Activated T-helper 1 cell treated with anti-CD3 and anti-CD28 coated beads, Interleukin-12 subunit alpha, Interleukin-12 subunit beta, Interleukin-2, Interleukin-4 antibody, amounts not matched to agents 30 ng/mL and 10 ng/mL and 1 ng/mL, durations not matched to agents 14 hours and 24 hours and 36 hours (primary cell): Measurements from ENCODE around the gene MED12L. TPM values are rescaled to one million over a fixed set of nuclear protein-coding genes. Genes with fewer than 3 reads are reported as not detected.

Source experiments
- DNase-seq: peaks from one replicate; pipeline ENCODE4 v3.0.0; 2021; ENCODE audit warnings: low spot score
- H3K27ac Mint-ChIP-seq: one replicate; pipeline ENCODE4 v1.8.0; 2021; ENCODE audit warnings: mild to moderate bottlenecking, mixed read lengths
- H3K27me3 Mint-ChIP-seq: one replicate; pipeline ENCODE4 v1.8.0; 2022; ENCODE audit warnings: mild to moderate bottlenecking, moderate library complexity, mixed read lengths; ENCODE audit not compliant: insufficient read depth
- H3K36me3 Mint-ChIP-seq: one replicate; pipeline ENCODE4 v1.8.0; 2021; ENCODE audit warnings: low read depth, mixed read lengths
- H3K4me1 Mint-ChIP-seq: one replicate; pipeline ENCODE4 v1.8.0; 2021; ENCODE audit warnings: low read depth, mixed read lengths
- H3K4me3 Mint-ChIP-seq: one replicate; pipeline ENCODE4 v1.8.0; 2021; ENCODE audit warnings: mild to moderate bottlenecking, moderate library complexity, mixed read lengths
- H3K9me3 Mint-ChIP-seq: one replicate; pipeline ENCODE4 v1.8.0; 2021; ENCODE audit warnings: mixed read lengths
- intact Hi-C: fragments of 100-400 bp; cut with micrococcal nuclease; formaldehyde crosslinking; loops from one replicate; pipeline ENCODE4 v1.15.1; 2024
- total RNA-seq: library from RNA; stranded (reverse); gene quantifications from 2 replicates; pipeline ENCODE4 v1.2.3, GENCODE V29; 2022

The MED12L gene
- total RNA-seq, 1 donor from 2014 or later, result 5.1 TPM

GRCh38 chr3:151133175-151133574 lies 47.7 kb downstream of the MED12L start:
- Mint-ChIP-seq H3K4me1 (peaks cover 26% of the 10 kb centered on the region), H3K4me3 (no peak overlapping the region), H3K36me3 (no peaks in the 10 kb centered on the region), H3K27me3 (peaks cover 4% of the 10 kb centered on the region), H3K27ac (no peak overlapping the region), H3K9me3 (no peaks in the 10 kb centered on the region)
- intact Hi-C loops, result no loop called here
- DNase-seq, result no peak

DNA sequence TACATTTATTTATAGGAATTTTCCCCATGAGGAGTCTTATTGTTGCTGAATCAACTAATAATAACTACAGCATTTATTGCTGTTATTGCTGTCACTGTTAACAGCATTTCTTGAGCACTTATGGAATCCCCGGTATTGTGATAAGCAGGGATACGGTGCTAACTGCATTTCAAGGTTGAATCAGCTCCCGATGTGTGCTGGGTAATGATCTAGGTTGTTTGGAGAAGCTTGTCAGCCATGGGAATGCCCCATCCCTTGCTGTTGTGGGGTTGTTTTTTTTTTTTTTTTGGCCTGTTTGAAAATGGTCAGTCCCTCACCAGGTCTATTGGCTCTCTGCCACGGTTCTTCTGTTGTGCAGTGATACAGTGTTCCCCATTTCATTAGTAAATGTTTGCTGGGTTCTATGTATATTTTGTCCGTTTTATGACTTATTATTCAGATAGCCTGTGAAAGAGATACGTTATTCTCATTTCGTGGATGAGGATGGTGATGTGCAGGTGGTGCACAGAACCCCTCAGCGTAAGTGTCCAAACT lies 48.5 kb downstream of the MED12L start:
- no peak for DNase-seq
- Mint-ChIP-seq H3K27me3 (peaks cover 4% of the 10 kb centered on the region), H3K4me3 (no peak overlapping the region), H3K27ac (no peak overlapping the region), H3K36me3 (peaks cover 2% of the 10 kb centered on the region), H3K4me1 (peaks cover 26% of the 10 kb centered on the region), H3K9me3 (peaks cover 2% of the 10 kb centered on the region)
- intact Hi-C loops, result no loop called here

GRCh38 chr3:151135541-151136337 lies 50.3 kb downstream of the MED12L start:
- intact Hi-C loops, result loop anchor here (1.0 kb wide), 1 partner anchor 50 kb away; the partner anchor contains the start of gene MED12L
- H3K27me3 Mint-ChIP-seq, result peaks cover 6% of the 10 kb centered on the region
- H3K9me3 Mint-ChIP-seq, result peaks cover 2% of the 10 kb centered on the region
- peak; percentile 20 for DNase-seq
- H3K4me3 Mint-ChIP-seq, result peak overlapping the region; percentile 10
- H3K4me1 Mint-ChIP-seq, result peaks cover 26% of the 10 kb centered on the region
- H3K36me3 Mint-ChIP-seq, result peaks cover 2% of the 10 kb centered on the region
- peak overlapping the region; percentile 72 for H3K27ac Mint-ChIP-seq

DNA sequence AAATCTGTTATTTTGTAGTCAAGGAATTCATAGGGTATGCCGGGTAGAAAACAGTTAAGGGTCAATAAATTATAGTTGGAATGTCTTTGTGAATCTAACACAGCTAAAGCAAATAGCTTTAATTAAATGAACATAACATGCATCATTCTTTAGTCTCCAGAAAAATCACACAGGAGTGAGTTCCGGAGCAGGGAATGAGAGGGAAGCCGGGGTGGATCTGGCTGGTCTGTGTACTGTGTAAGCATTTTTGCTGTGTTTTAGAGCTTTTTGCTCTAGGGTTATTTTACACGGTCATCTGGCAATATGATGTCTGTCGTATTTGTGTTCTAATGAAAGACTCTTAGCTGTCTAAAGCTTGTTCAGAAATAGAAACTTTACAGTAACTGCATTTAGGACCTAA lies 57.5 kb downstream of the MED12L start:
- Mint-ChIP-seq H3K27me3 (peaks cover 20% of the 10 kb centered on the region), H3K9me3 (peaks cover 2% of the 10 kb centered on the region), H3K27ac (no peak overlapping the region), H3K4me1 (no peaks in the 10 kb centered on the region), H3K36me3 (peaks cover 2% of the 10 kb centered on the region), H3K4me3 (no peak overlapping the region)
- intact Hi-C loops, result no loop called here
- no peak for DNase-seq

GRCh38 chr3:151144016-151144415 lies 58.6 kb downstream of the MED12L start:
- H3K4me1 Mint-ChIP-seq, result no peaks in the 10 kb centered on the region
- intact Hi-C loops, result no loop called here
- H3K27ac Mint-ChIP-seq, result no peak overlapping the region

GRCh38 chr3:151144760-151145159 lies 59.3 kb downstream of the MED12L start:
- no peaks in the 10 kb centered on the region for H3K36me3 Mint-ChIP-seq
- H3K27me3 Mint-ChIP-seq, result peaks cover 14% of the 10 kb centered on the region
- H3K27ac Mint-ChIP-seq, result no peak overlapping the region
- intact Hi-C loops, result loop anchor here (5.0 kb wide), 1 partner anchor 597 kb away; the partner anchor contains the start of genes EIF2A and SERP1
- H3K9me3 Mint-ChIP-seq, result no peaks in the 10 kb centered on the region
- DNase-seq, result no peak
- no peak overlapping the region for H3K4me3 Mint-ChIP-seq
- no peaks in the 10 kb centered on the region for H3K4me1 Mint-ChIP-seq

More at GRCh38 chr3:151144016-151144415, 58.6 kb downstream of the MED12L start:
- H3K4me3 Mint-ChIP-seq, result no peak overlapping the region
- peaks cover 15% of the 10 kb centered on the region for H3K27me3 Mint-ChIP-seq
- no peaks in the 10 kb centered on the region for H3K36me3 Mint-ChIP-seq
- no peaks in the 10 kb centered on the region for H3K9me3 Mint-ChIP-seq
- no peak for DNase-seq

DNA sequence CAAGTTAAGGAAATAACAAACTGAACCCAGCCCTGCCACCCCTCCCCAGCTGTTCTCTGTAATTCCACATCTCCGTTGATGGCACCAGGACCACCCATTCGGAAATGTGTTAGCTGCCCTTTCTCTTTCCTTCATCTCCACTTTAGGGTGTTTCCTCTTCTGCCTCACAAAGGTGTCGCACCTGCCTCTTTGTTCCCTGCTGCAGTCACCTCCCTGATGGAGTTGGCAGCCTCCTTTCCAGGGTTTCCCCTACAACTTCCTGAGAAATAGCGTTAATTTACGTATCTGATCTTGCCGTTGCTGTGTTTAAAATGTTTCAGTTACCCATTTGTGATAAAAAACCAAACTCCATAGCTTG lies 60.2 kb downstream of the MED12L start:
- intact Hi-C loops, result loop anchor here (1.0 to 5.0 kb wide), 7 partner anchors 59 to 617 kb away; partner anchors contain the start of genes EIF2A and SERP1
- Mint-ChIP-seq H3K4me3 (no peak overlapping the region), H3K9me3 (no peaks in the 10 kb centered on the region), H3K27ac (no peak overlapping the region), H3K27me3 (peaks cover 14% of the 10 kb centered on the region), H3K36me3 (no peaks in the 10 kb centered on the region), H3K4me1 (no peaks in the 10 kb centered on the region)
- no peak for DNase-seq

GRCh38 chr3:151146071-151146730 lies 60.7 kb downstream of the MED12L start:
- H3K4me3 Mint-ChIP-seq, result no peak overlapping the region
- intact Hi-C loops, result loop anchor here (1.0 to 5.0 kb wide), 7 partner anchors 60 to 617 kb away; partner anchors contain the start of genes EIF2A and SERP1
- H3K27ac Mint-ChIP-seq, result no peak overlapping the region
- H3K27me3 Mint-ChIP-seq, result peaks cover 14% of the 10 kb centered on the region
- no peaks in the 10 kb centered on the region for H3K4me1 Mint-ChIP-seq
- no peaks in the 10 kb centered on the region for H3K36me3 Mint-ChIP-seq
- peak; percentile 38 for DNase-seq
- no peaks in the 10 kb centered on the region for H3K9me3 Mint-ChIP-seq

DNA sequence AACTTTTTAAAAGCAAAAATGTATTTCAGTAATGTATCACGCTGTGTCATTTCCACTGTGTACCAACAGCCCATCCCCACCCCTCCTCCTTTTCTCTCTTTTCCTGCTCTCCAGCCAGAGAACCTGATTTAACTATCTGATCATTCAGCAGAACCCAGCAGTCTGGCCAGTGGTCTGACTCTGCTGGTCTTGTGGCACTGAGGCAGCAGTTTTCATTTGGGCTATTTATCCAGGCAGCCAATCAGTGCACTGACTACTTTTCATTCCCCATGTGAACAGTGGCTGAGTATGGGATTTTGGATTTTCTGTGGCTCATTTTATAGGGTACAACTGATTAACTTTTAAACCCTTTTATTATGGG lies 61.2 kb downstream of the MED12L start:
- no peak for DNase-seq
- Mint-ChIP-seq H3K9me3 (no peaks in the 10 kb centered on the region), H3K36me3 (no peaks in the 10 kb centered on the region), H3K27me3 (peaks cover 12% of the 10 kb centered on the region), H3K4me3 (no peak overlapping the region), H3K4me1 (no peaks in the 10 kb centered on the region), H3K27ac (no peak overlapping the region)
- intact Hi-C loops, result loop anchor here (1.0 to 5.0 kb wide), 7 partner anchors 60 to 618 kb away; partner anchors contain the start of genes EIF2A and SERP1

DNA sequence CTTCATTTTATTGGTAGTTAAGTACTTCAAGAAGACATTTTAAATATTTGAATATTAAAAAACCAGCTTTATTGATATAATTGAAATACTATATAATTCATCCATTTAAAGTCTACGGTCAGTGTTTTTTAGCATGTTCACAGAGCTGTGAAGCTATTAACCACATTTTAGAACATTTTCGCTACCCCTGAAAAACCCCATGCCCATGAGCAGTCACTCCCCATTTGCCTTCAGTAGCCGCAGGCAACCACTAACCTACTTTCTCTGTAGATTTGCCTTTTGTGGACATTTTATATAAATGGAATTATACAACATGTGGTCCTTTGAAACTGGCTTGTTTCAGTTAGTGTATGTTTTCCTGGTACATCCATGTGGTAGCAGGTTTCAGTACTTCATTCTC lies 61.8 kb downstream of the MED12L start:
- intact Hi-C loops, result loop anchor here (2.0 to 5.0 kb wide), 2 partner anchors 600 to 618 kb away; partner anchors contain the start of genes EIF2A and SERP1
- H3K9me3 Mint-ChIP-seq, result no peaks in the 10 kb centered on the region
- H3K4me3 Mint-ChIP-seq, result no peak overlapping the region
- no peak for DNase-seq
- H3K27me3 Mint-ChIP-seq, result peaks cover 8% of the 10 kb centered on the region
- no peaks in the 10 kb centered on the region for H3K4me1 Mint-ChIP-seq
- H3K27ac Mint-ChIP-seq, result no peak overlapping the region
- no peaks in the 10 kb centered on the region for H3K36me3 Mint-ChIP-seq

GRCh38 chr3:151152455-151153079 lies 67.1 kb downstream of the MED12L start:
- H3K36me3 Mint-ChIP-seq, result no peaks in the 10 kb centered on the region
- H3K9me3 Mint-ChIP-seq, result no peaks in the 10 kb centered on the region

GRCh38 chr3:151154566-151154965 lies 69.1 kb downstream of the MED12L start:
- intact Hi-C loops, result no loop called here
- Mint-ChIP-seq H3K4me3 (no peak overlapping the region), H3K27ac (no peak overlapping the region), H3K4me1 (no peaks in the 10 kb centered on the region), H3K9me3 (no peaks in the 10 kb centered on the region), H3K27me3 (peaks cover 7% of the 10 kb centered on the region), H3K36me3 (no peaks in the 10 kb centered on the region)
- DNase-seq, result no peak

More at GRCh38 chr3:151152455-151153079, 67.1 kb downstream of the MED12L start:
- no peak overlapping the region for H3K4me3 Mint-ChIP-seq
- intact Hi-C loops, result no loop called here
- peaks cover 5% of the 10 kb centered on the region for H3K27me3 Mint-ChIP-seq
- no peaks in the 10 kb centered on the region for H3K4me1 Mint-ChIP-seq
- H3K27ac Mint-ChIP-seq, result no peak overlapping the region
- no peak for DNase-seq
